Ovary (tissue), 9 donors: ENCODE data around the gene ANK2. TPM values are rescaled to one million over a fixed set of nuclear protein-coding genes. Genes with fewer than 3 reads are reported as not detected.

Experiments
- DNase-seq, 5 donors: peaks; one replicate each; pipeline ENCODE4 v3.0.0-alpha.2; 2019 to 2020
- H3K27ac ChIP-seq, 2 donors: fragments of 200-600 bp; one replicate each; pipeline versions ENCODE4 v1.5.1 to v1.8.0; 2019 to 2022
- H3K27me3 ChIP-seq: fragments of 200-600 bp; one replicate; pipeline ENCODE4 v1.8.0; 2022
- H3K36me3 ChIP-seq: fragments of 200-600 bp; sonication (generic); one replicate; pipeline ENCODE4 v1.5.1; 2019
- H3K4me1 ChIP-seq: one replicate; pipeline ENCODE4 v1.8.1; 2013; ENCODE audit warnings: mild to moderate bottlenecking, moderate library complexity; ENCODE audit not compliant: insufficient read depth
- H3K4me3 ChIP-seq: fragments of 200-600 bp; sonication (generic); one replicate; pipeline ENCODE4 v1.5.1; 2017
- H3K9me3 ChIP-seq, 2 donors: fragments of 200-600 bp in 1 of 2; sonication (generic) in 1 of 2; one replicate each; pipeline versions ENCODE4 v1.5.1 to v1.8.1; 2013 to 2019; ENCODE audit warnings: mild to moderate bottlenecking in 1 of 2, moderate library complexity in 1 of 2
- CTCF ChIP-seq, 3 donors: fragments of 450-650 bp in 2 of 3; fragments of 200-600 bp in 1 of 3; IDR thresholded peaks; one replicate each; pipeline versions ENCODE4 v1.5.1 to v1.8.0; 2016 to 2022; ENCODE audit warnings: antibody characterized with exemption in 3 of 3, mild to moderate bottlenecking in 1 of 3
- EP300 ChIP-seq: sonication (generic); formaldehyde crosslinking; IDR thresholded peaks from one replicate; pipeline ENCODE4 v1.6.1; 2017; ENCODE audit warnings: antibody characterized with exemption
- POLR2A ChIP-seq: fragments of 450-650 bp; IDR thresholded peaks from one replicate; pipeline ENCODE4 v1.6.1; 2017; ENCODE audit warnings: antibody characterized with exemption, mild to moderate bottlenecking, moderate library complexity
- WGBS, 3 donors: extraction: QIAGEN DNeasy Blood & Tissue Kit in 1 of 3; methylation state at CpG; one replicate each; pipeline versions ENCODE4 v1.1.5 to v1.1.7; 2013 to 2017; 5-methylcytosine and 5-hydroxymethylcytosine counted together
- intact Hi-C, 4 donors: fragments of 100-400 bp; cut with DNase I; formaldehyde crosslinking; loops; one replicate each; pipeline versions ENCODE4 v1.11.0 to v1.15.1; 2022 to 2023
- polyA plus RNA-seq, 2 donors: library from polyadenylated mRNA; stranded (reverse); fragments of 200-250 nt in 1 of 2; fragments of 350-450 nt in 1 of 2; fragmentation: Illumina TruSeq in 1 of 2; extraction: RNeasy Lipid Tissue Mini Kit (QIAGEN cat#74804) in 1 of 2; gene quantifications; one replicate each; pipeline ENCODE4 v1.2.3, GENCODE V29; 2013 to 2014
- total RNA-seq, 7 donors: library from RNA; depleted of rRNA in 2 of 7; stranded (reverse); fragments of >200 nt in 2 of 7; fragmentation: NEBNext Ultra II Directional in 3 of 7; extraction: Animal tissue kit (Norgen Biotek cat#: 25700) in 3 of 7; gene quantifications; one replicate each; pipeline versions ENCODE4 v1.1.0 to v1.2.4, GENCODE V29; 2016 to 2023
- donor health status: DM: no; HTN: no; CAD: no; lungs with moderate emphysema.
- donor health status: DM: no; HTN: no; CAD: no.
- donor health status: Bipolar disorder and iron deficiency.
- donor health status: DM: yes; HTN: yes; CAD: no.
- donor health status: DM: no; HTN: no; CAD: no.
- donor health status: DM: yes; HTN: yes; CAD: no.

The ANK2 gene
- total and polyA plus RNA-seq, 9 donors, result 26.4 to 120 (median 66.9) TPM

DNA sequence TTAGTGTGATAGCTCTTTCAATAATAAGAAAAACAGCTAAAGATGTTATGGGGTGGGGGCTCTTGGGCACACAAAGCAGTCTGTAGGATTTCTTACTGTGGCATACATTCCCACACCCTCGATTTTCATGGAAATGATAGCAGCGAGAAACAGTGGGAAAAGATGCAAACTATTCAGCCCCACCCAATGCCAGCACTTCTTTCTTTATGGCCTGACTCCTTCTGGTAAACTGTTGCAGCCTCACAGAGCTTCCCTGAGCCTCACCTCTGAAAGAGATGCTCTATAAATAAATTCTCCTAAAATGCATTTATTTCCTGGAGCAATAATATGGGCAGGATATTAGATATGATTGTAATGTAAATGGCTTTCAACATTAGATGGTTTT lies 910 bp downstream of the ANK2 start:
- Histone ChIP-seq H3K4me3 (no peak overlapping the region), H3K36me3 (no peaks in the 10 kb centered on the region), H3K27ac (peak overlapping the region in 1 of 2 donors; percentile 1), H3K9me3 (no peaks in the 10 kb centered on the region), H3K27me3 (peaks cover 2% of the 10 kb centered on the region), H3K4me1 (peaks cover 6% of the 10 kb centered on the region)
- WGBS, 3 donors, result 6 to 28% (median 7%) methylated on average over 2 of the region's 2 CpGs
- intact Hi-C loops, result no loop called here
- DNase-seq, result no peak
- no peak for TF ChIP-seq POLR2A
- no peak for TF ChIP-seq EP300
- no peak for TF ChIP-seq CTCF (IDR thresholded peaks at IDR 0.05)

DNA sequence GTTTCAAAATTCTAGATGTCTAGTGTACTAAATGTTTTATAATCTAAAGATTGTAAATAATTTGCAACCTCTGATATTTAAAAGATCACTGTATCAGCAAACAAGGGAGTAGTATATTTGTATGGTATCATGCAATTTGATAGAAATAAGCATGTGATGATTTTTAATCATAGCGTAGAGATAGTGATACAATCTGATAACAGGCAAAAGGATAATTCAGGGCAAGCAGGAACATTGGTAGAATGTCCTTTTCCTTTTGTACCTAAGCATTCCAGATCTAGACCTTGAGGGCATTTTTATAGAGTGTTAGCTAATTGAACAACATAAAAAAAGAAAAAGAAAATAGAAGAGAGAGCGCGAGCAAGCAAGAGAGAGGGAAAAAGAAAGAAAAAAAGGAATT lies 1.4 kb downstream of the ANK2 start:
- intact Hi-C loops, result no loop called here
- Histone ChIP-seq H3K4me3 (no peak overlapping the region), H3K27ac (peak overlapping the region in 1 of 2 donors; percentile 69), H3K36me3 (no peaks in the 10 kb centered on the region), H3K9me3 (no peaks in the 10 kb centered on the region), H3K27me3 (peaks cover 2% of the 10 kb centered on the region), H3K4me1 (peaks cover 8% of the 10 kb centered on the region)
- no peak for TF ChIP-seq POLR2A
- TF ChIP-seq EP300, result no peak
- TF ChIP-seq CTCF (IDR thresholded peaks at IDR 0.05), result no peak
- no peak for DNase-seq
- 31 to 65% (median 39%) methylated on average over 3 of the region's 3 CpGs for WGBS, 3 donors

- Histone ChIP-seq H3K9me3 (no peaks in the 10 kb centered on the region), H3K4me3 (no peak overlapping the region), H3K27me3 (peaks cover 2% of the 10 kb centered on the region), H3K27ac (peak overlapping the region in 1 of 2 donors; percentile 69), H3K4me1 (peaks cover 8% of the 10 kb centered on the region), H3K36me3 (no peaks in the 10 kb centered on the region)
- WGBS, 3 donors, result 30 to 59% (median 38%) methylated on average over 2 of the region's 2 CpGs
- DNase-seq, result no peak
- TF ChIP-seq POLR2A (no peak), CTCF (IDR thresholded peaks at IDR 0.05) (no peak), EP300 (no peak)
- intact Hi-C loops, result no loop called here
Observed at GRCh38 chr4:113051361-113051760, 1.9 kb downstream of the ANK2 start.

DNA sequence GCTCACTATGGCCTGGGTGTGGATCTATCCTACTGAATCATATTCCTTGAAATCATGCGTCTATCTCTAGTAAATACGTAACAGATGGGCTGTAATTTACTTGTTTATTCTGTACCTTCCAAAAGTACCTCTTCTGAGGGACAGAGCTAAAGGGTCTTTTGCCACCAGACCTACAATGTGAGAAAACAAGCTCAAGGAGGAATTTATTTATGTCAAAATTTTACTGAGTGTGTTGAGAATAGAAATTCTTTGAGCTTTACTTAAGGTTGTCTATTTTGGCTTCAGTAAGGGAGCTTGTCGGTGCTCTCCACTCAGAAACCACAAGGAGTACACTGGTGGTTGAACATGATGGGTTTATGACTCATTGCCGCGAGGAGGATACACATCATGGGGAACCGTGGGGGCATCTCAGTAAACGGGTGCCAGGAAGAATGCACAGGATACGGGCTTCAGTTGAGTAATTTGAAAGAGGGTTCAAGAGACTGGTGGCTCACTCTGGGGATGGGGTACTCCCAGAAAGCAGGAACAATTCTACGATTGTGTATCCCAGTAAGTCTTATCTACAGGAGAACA lies 3.0 kb downstream of the ANK2 start:
- TF ChIP-seq CTCF (IDR thresholded peaks at IDR 0.05) (no peak), POLR2A (no peak), EP300 (no peak)
- intact Hi-C loops, result no loop called here
- Histone ChIP-seq H3K4me3 (no peak overlapping the region), H3K27ac (peak overlapping the region in 1 of 2 donors; percentile 69), H3K9me3 (no peaks in the 10 kb centered on the region), H3K36me3 (no peaks in the 10 kb centered on the region), H3K4me1 (peaks cover 9% of the 10 kb centered on the region), H3K27me3 (peaks cover 2% of the 10 kb centered on the region)
- 12 to 38% (median 15%) methylated on average over 9 of the region's 9 CpGs for WGBS, 3 donors
- DNase-seq, result peak in 4 of 5 donors; percentile 37 to 54 (median 48)
